Thoracic aorta (tissue), 2 donors: ENCODE measurements around the gene COPZ1. TPM values are rescaled to one million over a fixed set of nuclear protein-coding genes. Genes with fewer than 3 reads are reported as not detected.

Source experiments
- ATAC-seq: fragments of 150-250 bp; one replicate; pipeline ENCODE4 v1.8.0; 2017; ENCODE audit warnings: low read depth; ENCODE audit not compliant: insufficient number of reproducible peaks, low FRiP score
- DNase-seq: peaks from one replicate; pipeline ENCODE4 v3.0.0-alpha.2; 2020; ENCODE audit warnings: low spot score
- H3K27ac ChIP-seq, 2 donors: fragments of 200-600 bp; sonication (generic); 1 replicate in 1 of 2; 2 replicates in 1 of 2; pipeline ENCODE4 v1.5.1; 2016; ENCODE audit warnings: mild to moderate bottlenecking in 2 of 2, moderate library complexity in 2 of 2
- H3K27me3 ChIP-seq: fragments of 200-600 bp; sonication (generic); replicated peaks from 2 replicates; pipeline ENCODE4 v1.6.0; 2016; ENCODE audit warnings: mild to moderate bottlenecking; ENCODE audit not compliant: insufficient read depth
- H3K36me3 ChIP-seq: fragments of 200-600 bp; sonication (generic); one replicate; pipeline ENCODE4 v1.5.1; 2016
- H3K4me1 ChIP-seq, 2 donors: fragments of 200-600 bp; sonication (generic); 1 replicate in 1 of 2; 2 replicates in 1 of 2; pipeline versions ENCODE4 v1.5.1 to v1.6.0; 2016; ENCODE audit warnings: low read depth in 2 of 2, mild to moderate bottlenecking in 1 of 2; ENCODE audit not compliant: control insufficient read depth in 1 of 2
- H3K4me3 ChIP-seq: fragments of 200-600 bp; sonication (generic); 2 replicates; pipeline ENCODE4 v1.5.1; 2016; ENCODE audit warnings: mild to moderate bottlenecking
- H3K9me3 ChIP-seq: fragments of 200-600 bp; sonication (generic); 2 replicates; pipeline ENCODE4 v1.5.1; 2016
- CTCF ChIP-seq: fragments of 200-600 bp; sonication (generic); IDR thresholded peaks from one replicate; pipeline ENCODE4 v1.5.1; 2019; ENCODE audit warnings: antibody characterized with exemption
- total RNA-seq, 2 donors: library from RNA; depleted of rRNA; stranded (reverse); fragments of >200 nt; gene quantifications; one replicate each; pipeline versions ENCODE4 v1.1.0 to v1.2.3, GENCODE V29; 2016

COPZ1 gene
- total RNA-seq, 2 donors from 2014 or later = 38.7 to 59.4 TPM

- H3K27ac ChIP-seq = peak overlapping the region; percentile 67 to 85
- H3K27me3 ChIP-seq = no peaks in the 10 kb centered on the region
- no peak for ATAC-seq
- no peaks in the 10 kb centered on the region for H3K36me3 ChIP-seq
- no peak for DNase-seq
- H3K4me3 ChIP-seq = peak overlapping the region; percentile 92
- H3K4me1 ChIP-seq = peaks cover 0 to 8% of the 10 kb centered on the region in 2 donors
- H3K9me3 ChIP-seq = no peaks in the 10 kb centered on the region
- no peak for TF ChIP-seq CTCF
These were observed 34.9 kb downstream of the COPZ1 start for GRCh38 chr12:54359762-54360351.

GRCh38 chr12:54360717-54361456, 36.0 kb downstream of the COPZ1 start:
- TF ChIP-seq CTCF = peak; percentile 66
- peaks cover 0 to 8% of the 10 kb centered on the region in 2 donors for H3K4me1 ChIP-seq
- no peak overlapping the region for H3K27ac ChIP-seq
- DNase-seq = no peak
- H3K36me3 ChIP-seq = no peaks in the 10 kb centered on the region
- no peak overlapping the region for H3K4me3 ChIP-seq
- no peak for ATAC-seq
- H3K27me3 ChIP-seq = no peaks in the 10 kb centered on the region
- no peaks in the 10 kb centered on the region for H3K9me3 ChIP-seq

GRCh38 chr12:54363047-54363446, 38.1 kb downstream of the COPZ1 start:
- no peak for ATAC-seq
- no peak for DNase-seq
- Histone ChIP-seq H3K4me1 (peaks cover 0 to 4% of the 10 kb centered on the region in 2 donors), H3K27ac (no peak overlapping the region), H3K9me3 (no peaks in the 10 kb centered on the region), H3K36me3 (no peaks in the 10 kb centered on the region), H3K4me3 (no peak overlapping the region), H3K27me3 (no peaks in the 10 kb centered on the region)
- TF ChIP-seq CTCF = no peak

GRCh38 chr12:54363618-54364017, 38.7 kb downstream of the COPZ1 start:
- no peaks in the 10 kb centered on the region for H3K9me3 ChIP-seq
- no peaks in the 10 kb centered on the region for H3K36me3 ChIP-seq
- no peak overlapping the region for H3K27ac ChIP-seq
- peak overlapping the region; percentile 11 for H3K4me3 ChIP-seq
- H3K27me3 ChIP-seq = no peaks in the 10 kb centered on the region
- no peak for TF ChIP-seq CTCF
- H3K4me1 ChIP-seq = no peaks in the 10 kb centered on the region
- ATAC-seq = no peak
- no peak for DNase-seq

GRCh38 chr12:54364413-54364812, 39.5 kb downstream of the COPZ1 start, which contains the start of gene GPR84:
GPR84 (minus strand) TSS chr12:54364486; CDS start chr12:54363851, 635 bp downstream.
- no peak for TF ChIP-seq CTCF
- peak within 1 kb of the TSS; percentile 11 for H3K4me3 ChIP-seq
- peaks cover 5 to 7% of the 10 kb centered on the region in 2 donors for H3K4me1 ChIP-seq
- H3K36me3 ChIP-seq = no peaks in the 10 kb centered on the region
- H3K27ac ChIP-seq = no peak within 1 kb of the TSS
- no peaks in the 10 kb centered on the region for H3K27me3 ChIP-seq
- ATAC-seq (no peak), DNase-seq (no peak)
- no peaks in the 10 kb centered on the region for H3K9me3 ChIP-seq
